Glomerular visceral epithelial cell (primary cell): ENCODE results near the gene KMT2B.
"Not testable (repeated sequence)": the region's sequence is repeated elsewhere in the genome, so short reads cannot be mapped to it uniquely, and the experiment has no call there.

Source experiments
- DNase-seq: peaks from one replicate; pipeline ENCODE4 v3.0.0-alpha.2; 2016; ENCODE audit errors: extremely low spot score

The KMT2B gene

GRCh38 chr19:35710784-35711723, 6.7 kb upstream of the KMT2B start:
- no peak for DNase-seq

DNA sequence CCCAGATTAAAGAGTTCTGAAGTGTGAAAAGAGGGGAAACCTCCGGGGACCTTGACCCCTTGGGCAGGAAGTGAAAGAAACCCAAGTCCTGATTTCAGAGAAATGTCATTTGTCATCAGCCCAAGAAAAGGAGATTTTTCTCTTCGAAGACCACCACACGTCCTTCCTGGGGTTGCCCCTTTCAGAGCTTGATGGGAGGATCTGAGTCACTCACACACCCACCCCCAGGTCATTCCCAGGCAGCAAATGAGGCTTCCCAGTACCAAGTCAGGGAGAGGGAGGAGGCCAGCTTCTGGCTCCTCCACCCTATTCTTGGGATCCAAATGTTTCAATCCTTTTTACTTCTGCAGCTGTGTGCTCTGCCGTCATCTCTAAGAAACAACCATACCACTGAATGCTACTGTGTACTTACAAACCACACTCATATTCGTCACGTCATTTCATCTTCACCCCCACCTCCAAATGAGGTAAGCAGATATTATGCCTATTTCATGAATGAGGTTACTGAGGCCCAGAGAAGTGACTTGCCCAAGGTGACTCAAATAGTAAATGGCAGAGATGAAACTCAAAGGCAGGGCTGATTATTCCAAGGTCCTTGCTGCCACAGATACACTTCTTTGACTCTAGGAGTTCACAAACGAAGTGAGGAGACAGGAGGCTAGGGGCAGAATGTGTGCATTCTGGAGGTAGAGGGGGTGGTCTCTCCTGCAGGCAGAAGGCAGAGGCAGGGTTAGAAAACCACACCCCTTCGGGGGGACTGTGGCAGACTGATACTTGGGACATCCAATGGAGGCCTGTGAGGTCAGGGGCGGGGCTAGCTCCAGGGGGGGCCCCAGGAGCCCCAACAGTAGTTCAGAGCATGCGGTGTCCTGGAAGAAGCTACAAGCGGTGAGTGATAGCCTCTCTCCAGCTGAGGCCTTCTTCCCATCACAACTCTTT, 5.0 kb upstream of the KMT2B start:
- no peak for DNase-seq

DNA sequence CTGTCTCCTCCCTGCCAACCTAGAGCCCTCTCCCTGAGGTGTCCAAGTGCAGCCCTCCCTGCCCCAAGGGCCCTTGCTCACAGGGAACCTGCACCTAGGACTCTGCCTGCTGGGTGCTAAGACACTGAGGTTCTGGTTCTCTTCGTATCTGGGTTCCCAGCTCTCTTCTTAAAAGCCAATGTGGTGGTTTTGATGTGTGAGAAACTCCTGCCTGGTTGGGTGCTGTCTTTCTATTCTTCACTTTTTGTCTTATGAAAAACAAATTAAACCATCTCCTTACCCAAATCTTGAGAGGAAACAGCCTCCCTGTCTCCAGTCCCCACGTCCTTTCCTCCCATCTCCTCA, 4.3 kb upstream of the KMT2B start:
- no peak for DNase-seq

- no peak for DNase-seq
These were observed 3.8 kb upstream of the KMT2B start for GRCh38 chr19:35713904-35714495.

DNA sequence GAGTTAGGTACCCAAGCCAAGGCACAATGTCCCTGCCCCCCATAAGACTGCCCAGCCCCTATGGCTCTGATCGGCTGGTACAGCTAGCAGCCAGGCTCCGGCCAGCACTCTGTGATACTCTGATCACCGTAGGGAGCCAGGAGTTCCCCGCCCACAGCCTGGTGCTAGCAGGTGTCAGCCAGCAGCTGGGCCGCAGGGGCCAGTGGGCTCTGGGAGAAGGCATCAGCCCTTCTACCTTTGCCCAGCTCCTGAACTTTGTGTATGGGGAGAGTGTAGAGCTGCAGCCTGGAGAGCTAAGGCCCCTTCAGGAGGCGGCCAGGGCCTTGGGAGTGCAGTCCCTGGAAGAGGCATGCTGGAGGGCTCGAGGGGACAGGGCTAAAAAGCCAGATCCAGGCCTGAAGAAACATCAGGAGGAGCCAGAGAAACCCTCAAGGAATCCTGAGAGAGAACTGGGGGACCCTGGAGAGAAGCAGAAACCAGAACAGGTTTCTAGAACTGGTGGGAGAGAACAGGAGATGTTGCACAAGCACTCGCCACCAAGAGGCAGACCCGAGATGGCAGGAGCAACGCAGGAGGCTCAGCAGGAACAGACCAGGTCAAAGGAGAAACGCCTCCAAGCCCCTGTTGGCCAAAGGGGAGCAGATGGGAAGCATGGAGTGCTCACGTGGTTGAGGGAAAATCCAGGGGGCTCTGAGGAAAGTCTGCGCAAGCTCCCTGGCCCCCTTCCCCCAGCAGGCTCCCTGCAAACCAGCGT, 3.0 kb upstream of the KMT2B start:
- no peak for DNase-seq

GRCh38 chr19:35715355-35715809, 2.4 kb upstream of the KMT2B start:
- DNase-seq: no peak

DNA sequence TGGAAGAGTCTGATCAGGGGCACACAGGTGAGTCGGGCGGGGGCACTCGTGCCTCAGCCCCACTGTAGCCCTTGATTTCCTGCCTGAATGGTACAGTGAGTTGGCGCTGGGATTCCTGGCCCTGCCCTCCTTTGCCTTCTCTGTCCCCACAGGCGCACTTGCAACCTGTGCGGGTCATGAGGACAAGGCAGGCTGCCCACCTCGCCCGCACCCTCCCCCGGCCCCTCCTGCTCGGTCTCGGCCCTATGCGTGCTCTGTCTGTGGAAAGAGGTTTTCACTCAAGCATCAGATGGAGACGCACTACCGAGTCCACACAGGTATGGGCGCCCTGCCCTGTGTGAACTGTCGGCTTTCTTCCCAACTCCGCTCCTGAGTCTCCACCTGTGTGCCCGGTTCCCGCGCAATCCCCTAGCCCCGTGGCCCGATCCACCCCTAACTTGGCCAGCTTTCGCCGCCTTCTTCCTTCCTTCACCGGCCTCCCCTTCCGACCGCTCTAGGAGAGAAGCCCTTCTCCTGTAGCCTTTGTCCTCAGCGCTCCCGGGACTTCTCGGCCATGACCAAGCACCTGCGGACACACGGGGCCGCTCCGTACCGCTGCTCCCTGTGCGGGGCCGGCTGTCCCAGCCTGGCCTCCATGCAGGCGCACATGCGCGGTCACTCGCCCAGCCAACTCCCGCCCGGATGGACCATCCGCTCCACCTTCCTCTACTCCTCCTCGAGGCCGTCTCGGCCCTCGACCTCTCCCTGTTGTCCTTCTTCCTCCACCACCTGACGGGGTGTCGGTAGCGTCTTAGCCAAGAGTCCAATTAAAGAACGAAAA, 1.6 kb upstream of the KMT2B start:
- no peak for DNase-seq

DNA sequence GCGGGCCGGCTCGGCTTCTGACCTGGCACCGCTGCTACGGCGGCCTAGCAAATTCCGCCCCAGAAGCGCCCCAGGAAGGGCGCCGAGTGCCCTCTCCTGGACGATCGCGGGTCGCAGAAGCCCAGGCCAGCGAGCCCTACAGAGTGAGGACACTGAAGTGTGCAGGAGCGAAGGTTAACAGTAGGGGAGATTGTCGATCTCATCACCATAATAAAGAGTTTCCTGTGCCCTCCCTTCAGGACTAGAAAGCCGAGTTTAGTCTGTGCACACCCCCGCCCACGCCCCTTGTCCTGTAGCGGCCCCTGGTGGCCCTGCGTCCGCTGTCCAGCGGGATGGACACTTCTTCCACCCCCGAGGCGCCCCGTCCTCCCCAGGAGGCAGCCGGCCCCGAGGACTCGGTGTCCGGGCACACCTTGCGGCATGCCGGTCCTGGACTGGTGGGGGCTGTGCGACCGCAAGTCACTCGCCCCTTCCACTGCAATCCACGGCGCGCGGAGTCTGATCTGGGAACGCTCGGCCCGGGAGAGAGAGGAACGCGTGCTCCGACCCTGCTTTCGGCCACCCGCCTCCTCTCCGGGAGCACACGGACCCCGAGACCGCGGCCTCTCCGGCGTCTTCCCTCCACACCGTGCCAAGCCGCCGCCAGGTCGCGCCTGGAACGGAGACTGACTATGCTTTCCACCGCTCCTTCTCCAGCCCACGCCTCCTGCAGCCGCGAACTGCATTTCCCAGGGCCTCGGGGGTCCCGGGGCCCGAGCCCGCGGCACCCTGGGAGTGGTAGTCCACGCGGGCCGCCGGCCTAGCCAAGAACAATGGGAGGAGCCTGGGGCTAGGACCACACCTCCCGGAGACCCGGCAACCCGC, 770 bp upstream of the KMT2B start:
- peak; percentile 86 for DNase-seq

GRCh38 chr19:35718345-35719041, 690 bp downstream of the KMT2B start:
- DNase-seq: peak; percentile 33

- DNase-seq: no peak
These were observed 1.8 kb downstream of the KMT2B start for GRCh38 chr19:35719402-35720162.

GRCh38 chr19:35720163-35720524, 2.3 kb downstream of the KMT2B start:
- no peak for DNase-seq

- DNase-seq: no peak
These were observed 2.8 kb downstream of the KMT2B start for GRCh38 chr19:35720648-35721047.

- DNase-seq: no peak
These were observed 3.6 kb downstream of the KMT2B start for GRCh38 chr19:35721374-35721773.

DNA sequence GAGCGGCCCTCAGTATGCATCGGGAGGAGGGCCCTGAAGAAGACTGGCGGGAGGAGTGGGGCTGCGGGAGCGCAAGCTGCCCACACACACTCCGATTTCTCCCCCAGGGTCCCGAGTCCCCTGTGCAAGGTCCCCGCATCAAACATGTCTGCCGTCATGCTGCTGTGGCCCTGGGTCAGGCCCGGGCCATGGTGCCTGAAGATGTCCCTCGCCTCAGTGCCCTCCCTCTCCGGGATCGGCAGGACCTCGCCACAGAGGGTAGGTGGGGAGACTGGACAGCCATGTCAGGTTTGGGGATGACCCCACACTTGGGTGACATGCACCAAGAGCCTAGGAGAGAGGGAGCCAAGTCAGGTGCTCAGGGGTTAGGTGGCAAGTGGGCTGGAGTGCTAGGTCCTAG, 4.7 kb downstream of the KMT2B start:
- no peak for DNase-seq

GRCh38 chr19:35722897-35723296, 5.1 kb downstream of the KMT2B start:
- no peak for DNase-seq

DNA sequence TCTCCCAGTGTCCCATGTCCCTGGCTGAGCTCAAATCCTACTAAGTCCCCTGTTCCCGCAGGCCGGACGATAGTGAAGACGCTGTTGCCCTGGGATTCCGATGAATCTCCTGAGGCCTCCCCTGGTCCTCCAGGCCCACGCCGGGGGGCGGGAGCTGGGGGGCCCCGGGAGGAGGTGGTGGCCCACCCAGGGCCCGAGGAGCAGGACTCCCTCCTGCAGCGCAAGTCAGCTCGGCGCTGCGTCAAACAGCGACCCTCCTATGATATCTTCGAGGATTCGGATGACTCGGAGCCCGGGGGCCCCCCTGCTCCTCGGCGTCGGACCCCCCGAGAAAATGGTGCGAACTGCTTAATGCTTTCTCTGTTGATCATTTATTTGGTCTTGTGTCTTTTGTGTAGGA, 5.9 kb downstream of the KMT2B start:
- no peak for DNase-seq

DNA sequence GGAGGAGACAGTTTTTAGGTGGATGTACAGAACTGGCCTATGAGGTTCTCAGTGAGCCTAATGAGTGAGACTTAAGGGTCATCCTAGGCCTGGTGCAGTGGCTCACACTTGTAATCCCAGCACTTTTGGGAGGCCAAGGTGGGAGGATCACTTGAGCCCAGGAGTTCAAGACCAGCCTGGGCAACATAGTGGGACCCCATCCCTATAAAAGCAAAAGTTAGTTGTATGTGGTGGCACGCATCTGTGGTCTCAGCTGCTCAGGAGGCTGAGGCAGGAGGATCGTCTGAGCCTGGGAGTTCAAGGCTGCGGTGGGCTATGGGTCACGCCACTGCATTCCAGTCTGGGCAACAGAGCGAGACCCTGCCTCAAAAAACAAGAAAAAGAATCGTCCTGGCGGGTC, 6.3 kb downstream of the KMT2B start:
- DNase-seq: not testable (repeated sequence)

DNA sequence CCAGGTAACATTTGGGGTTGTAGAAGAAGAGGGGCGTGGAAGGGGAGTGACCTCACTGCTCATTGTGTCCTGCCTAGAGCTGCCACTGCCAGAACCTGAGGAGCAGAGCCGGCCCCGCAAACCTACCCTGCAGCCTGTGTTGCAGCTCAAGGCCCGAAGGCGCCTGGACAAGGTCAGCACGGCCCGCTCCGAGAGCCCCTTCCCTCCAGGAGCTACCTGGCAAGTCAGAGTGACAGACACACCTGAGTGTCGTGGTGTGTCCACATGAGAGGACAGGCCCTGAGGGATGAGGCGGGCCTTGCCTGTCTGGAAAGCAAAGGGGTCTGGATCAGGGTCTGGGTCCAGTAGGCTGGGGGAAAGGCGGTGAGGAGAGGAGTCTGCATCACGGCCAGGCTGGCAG, 6.8 kb downstream of the KMT2B start:
- no peak for DNase-seq
